Epithelial cell of esophagus (primary cell): ENCODE data around the gene BCCIP.
A peak's percentile ranks its signal among the peaks of the same experiment; 100 is the strongest.

ENCODE experiments used
- DNase-seq: peaks from one replicate; pipeline ENCODE4 v3.0.0; 2010; ENCODE audit warnings: low read depth
- H3K4me3 ChIP-seq: 2 replicates; pipeline ENCODE4 v1.5.1; 2011; ENCODE audit warnings: mild to moderate bottlenecking, low read length, control low read depth
- TF ChIP-seq, protein P1 (sequence below): IDR thresholded peaks from 2 replicates; pipeline ENCODE4 v1.5.1; 2011; ENCODE audit warnings: low read depth, mild to moderate bottlenecking, low read length, control low read depth, inconsistent platforms; ENCODE audit not compliant: insufficient read depth; ENCODE audit errors: missing control alignments

The BCCIP gene

DNA sequence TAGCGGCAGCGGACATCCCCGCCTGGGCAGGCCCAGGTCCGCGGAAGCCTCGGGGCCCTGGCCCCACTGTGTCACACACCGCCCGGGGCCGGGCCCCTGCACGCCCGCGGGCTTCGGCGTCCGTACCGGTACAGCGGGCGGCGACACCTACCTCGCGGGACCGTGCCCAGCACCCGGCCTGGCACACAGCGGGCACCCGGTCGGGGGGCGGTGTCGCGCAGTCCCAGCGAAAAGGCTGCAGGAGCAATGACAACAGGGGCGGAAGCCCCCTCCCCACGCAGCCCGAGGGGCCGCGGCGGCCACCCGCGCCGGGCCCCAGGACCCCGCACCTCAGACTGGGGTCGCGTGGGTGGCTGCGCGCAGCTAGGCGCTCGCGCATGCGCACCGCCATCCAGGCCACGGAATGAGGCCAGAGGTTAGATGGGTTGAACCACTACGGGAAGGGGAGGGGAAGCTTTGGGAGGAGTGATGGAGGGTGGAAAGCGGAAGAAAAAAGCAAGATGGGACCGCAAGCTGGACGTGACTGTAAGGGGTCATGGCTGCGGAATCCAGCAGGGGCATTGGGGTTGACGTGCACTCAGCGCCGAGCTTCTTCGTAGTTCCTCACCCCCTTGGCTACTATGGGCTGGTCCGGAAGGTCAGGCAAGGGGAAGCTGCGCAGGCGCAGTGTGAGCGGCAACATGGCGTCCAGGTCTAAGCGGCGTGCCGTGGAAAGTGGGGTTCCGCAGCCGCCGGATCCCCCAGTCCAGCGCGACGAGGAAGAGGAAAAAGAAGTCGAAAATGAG lies at the start of gene BCCIP, which contains the start of gene UROS:
Gene BCCIP (plus strand): TSS at position 669 of the 785 bp plus-strand sequence. CDS start 12 bp downstream, at position 681.
Gene UROS (minus strand): TSS at position 381 of the 785 bp plus-strand sequence. CDS start 6,759 bp downstream, outside the sequence.
- DNase-seq = peak; percentile 88
- peak within 1 kb of the TSS; percentile 95 for H3K4me3 ChIP-seq
- TF ChIP-seq, protein P1, sequence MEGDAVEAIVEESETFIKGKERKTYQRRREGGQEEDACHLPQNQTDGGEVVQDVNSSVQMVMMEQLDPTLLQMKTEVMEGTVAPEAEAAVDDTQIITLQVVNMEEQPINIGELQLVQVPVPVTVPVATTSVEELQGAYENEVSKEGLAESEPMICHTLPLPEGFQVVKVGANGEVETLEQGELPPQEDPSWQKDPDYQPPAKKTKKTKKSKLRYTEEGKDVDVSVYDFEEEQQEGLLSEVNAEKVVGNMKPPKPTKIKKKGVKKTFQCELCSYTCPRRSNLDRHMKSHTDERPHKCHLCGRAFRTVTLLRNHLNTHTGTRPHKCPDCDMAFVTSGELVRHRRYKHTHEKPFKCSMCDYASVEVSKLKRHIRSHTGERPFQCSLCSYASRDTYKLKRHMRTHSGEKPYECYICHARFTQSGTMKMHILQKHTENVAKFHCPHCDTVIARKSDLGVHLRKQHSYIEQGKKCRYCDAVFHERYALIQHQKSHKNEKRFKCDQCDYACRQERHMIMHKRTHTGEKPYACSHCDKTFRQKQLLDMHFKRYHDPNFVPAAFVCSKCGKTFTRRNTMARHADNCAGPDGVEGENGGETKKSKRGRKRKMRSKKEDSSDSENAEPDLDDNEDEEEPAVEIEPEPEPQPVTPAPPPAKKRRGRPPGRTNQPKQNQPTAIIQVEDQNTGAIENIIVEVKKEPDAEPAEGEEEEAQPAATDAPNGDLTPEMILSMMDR = no peak

DNA sequence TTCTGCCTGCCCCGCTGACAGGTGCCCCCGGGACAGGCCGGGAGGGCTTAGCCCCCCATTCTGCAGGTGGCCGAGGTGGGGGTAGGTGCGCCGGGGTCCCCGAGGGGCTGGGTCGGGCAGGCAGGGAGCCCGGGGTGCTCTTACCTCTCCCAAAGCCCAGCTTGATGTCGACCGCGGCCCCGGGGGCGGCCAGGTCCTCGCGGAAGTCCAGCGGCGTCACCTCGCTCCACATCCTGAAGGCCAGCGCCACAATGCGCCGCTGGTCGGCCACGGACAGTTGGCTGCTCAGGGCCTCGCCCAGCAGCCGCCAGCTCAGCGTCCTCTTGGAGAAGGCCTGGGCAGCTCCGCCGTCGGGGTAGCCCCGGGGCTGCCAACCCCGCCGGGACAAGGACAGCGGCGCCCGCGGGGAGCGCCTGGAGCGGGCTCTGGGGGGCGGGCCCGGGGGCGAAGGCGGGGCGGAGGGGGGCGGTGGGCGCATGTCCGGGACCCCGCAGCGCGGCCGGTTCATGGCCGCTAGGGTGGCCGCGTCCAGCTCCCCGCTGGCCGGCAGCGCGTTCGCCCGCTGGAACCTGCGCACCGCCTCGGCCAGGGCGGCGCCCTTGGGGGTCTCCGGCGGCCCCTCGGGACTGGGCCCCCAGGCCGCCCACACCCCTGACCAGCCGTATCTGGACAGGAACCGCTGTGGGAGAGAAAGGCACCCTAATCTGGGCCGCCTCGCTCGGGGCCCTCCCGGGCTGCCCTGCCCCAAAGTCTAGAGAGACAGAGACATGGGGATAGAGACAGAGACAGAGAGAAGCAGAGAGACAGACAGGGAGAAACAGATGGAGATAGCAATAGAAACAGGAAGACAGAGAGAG lies 49.4 kb upstream of the BCCIP start:
- TF ChIP-seq, protein P1 = no peak
- no peak for DNase-seq
- no peak overlapping the region for H3K4me3 ChIP-seq

DNA sequence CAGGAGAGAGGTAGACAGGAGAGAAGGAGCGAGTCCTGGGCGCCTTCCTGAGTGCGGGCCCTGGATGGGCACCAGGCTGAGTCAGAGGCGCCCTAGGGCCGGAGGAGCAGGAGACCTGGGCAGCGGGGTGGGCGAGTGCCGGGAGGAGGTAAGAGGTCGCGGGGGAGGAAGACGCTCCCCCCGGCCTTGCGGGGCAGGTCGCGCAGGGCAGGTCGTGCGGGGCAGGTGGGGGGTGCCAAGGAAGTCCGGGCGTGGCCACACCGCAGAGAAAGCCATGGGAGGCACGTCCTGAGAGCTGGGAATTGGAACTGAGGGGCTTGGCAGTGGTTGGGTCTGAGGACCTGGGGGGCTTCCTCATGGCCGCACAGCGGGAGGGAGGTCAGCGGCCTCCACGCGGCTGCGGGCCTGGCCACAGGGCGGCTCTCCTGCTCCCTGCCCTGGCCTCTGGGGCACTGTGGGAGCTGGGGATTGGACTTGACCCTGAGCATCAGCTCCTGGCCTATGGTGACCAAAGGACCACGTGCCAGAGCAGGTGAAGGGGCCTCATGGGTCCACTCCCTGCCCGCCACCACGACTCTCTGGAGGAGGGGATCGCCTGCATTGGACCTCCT lies 48.7 kb upstream of the BCCIP start:
- TF ChIP-seq, protein P1 = no peak
- H3K4me3 ChIP-seq = no peak overlapping the region
- DNase-seq = no peak

DNA sequence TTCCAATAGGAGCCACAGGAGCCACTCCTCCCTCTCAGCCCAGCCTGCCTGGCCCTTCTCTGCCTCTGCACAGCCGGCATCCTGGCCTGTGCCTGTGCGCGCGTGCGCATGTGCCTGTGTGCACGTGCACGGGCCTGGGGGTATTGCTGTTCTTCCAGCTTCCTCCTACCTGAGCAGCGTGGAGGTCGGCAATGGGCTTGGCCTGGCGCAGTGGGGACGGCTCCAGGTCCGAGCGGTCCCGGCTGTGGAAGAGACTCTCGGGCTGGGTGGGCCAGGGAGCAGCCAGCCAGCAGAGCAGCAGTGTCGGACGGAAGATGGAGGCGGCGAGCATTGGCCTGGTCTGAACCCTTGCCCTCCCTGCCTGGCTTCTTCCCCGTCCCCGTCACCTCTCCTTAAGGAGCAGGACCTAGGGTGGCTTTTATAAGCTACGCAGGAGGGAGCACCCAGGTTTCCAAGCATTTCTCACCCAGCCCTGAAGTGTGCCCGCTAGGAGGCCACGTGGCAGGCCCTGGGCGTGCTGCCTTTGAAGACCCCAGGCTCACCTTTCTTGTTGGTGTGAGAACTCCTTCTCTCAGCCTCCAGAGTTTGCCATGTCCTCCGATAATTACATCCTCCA lies 47.7 kb upstream of the BCCIP start, which contains the start of gene MMP21:
Gene MMP21 (minus strand): TSS at position 331 of the 616 bp plus-strand sequence. CDS start 0 bp downstream, at position 331.
- TF ChIP-seq, protein P1 = no peak
- H3K4me3 ChIP-seq = no peak within 1 kb of the TSS
- DNase-seq = no peak

DNA sequence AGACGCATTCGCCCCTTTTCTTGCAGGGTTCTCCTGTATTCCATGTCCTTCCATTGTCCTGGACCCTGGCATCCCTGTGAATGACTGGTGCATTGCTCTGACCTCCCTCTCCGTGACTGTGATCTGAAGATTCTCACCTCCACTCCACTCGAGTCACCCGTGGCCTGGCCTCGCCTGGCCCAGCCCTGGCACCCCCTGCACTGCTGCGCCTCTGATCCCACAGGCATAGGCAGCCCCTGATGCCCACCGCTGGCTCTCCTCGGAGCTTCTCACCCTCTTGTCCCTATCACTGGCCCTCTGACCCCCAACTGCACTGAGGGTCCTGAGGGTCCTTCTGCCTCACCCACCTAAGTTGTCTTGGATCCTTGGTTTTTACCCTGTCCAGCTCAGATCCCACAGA lies 45.5 kb upstream of the BCCIP start:
- DNase-seq = no peak
- TF ChIP-seq, protein P1 = no peak
- no peak overlapping the region for H3K4me3 ChIP-seq

DNA sequence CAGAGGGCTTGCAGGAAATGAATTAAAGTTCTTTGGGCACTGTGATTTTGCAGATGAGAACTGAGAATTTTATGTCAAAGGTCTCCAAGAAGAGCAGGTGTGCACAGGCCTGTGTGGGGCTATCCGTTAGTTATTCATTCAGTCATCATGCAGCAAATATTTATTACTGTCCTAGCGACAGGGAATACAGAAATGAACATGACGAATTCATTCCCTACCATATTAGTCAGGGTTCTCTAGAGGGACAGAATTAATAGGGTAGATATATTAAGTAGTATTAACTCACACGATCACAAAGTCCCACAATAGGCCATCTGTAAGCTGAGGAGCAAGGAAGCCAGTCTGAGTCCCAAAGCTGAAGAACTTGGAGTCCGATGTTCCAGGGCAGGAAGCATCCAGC lies 44.8 kb upstream of the BCCIP start:
- DNase-seq = peak; percentile 12
- TF ChIP-seq, protein P1 = no peak
- no peak overlapping the region for H3K4me3 ChIP-seq
